Activated CD8-positive, alpha-beta T cell treated with anti-CD3 and anti-CD28 coated beads for 36 hours (primary cell): ENCODE data around the gene SYT5. TPM values are rescaled to one million over a fixed set of nuclear protein-coding genes. Genes with fewer than 3 reads are reported as not detected.
A peak's percentile ranks its signal among the peaks of the same experiment; 100 is the strongest.

ENCODE experiments used
- ATAC-seq: fragments of 200-7000 bp; cut with Tn5 transposase; one replicate; pipeline ENCODE4 v1.10.0; 2021; ENCODE audit warnings: mild to moderate bottlenecking, moderate library complexity
- CTCF ChIA-PET: fragments of 350-600 bp; sonication (Branson Sonifier 250); formaldehyde crosslinking; loops from one replicate; lab custom pipeline; 2021; ENCODE audit warnings: antibody characterized with exemption; lab: Charles Lee
- POLR2A ChIA-PET: fragments of 350-600 bp; sonication (Branson Sonifier 250); formaldehyde crosslinking; loops from one replicate; lab custom pipeline; 2021; ENCODE audit warnings: antibody characterized with exemption; lab: Charles Lee
- DNase-seq: peaks from one replicate; pipeline ENCODE4 v3.0.0-alpha.2; 2020
- H3K27ac Mint-ChIP-seq: one replicate; pipeline ENCODE4 v1.8.0; 2021; ENCODE audit warnings: mild to moderate bottlenecking, mixed read lengths
- H3K27me3 Mint-ChIP-seq: one replicate; pipeline ENCODE4 v1.8.0; 2021; ENCODE audit warnings: mixed read lengths
- H3K36me3 Mint-ChIP-seq: one replicate; pipeline ENCODE4 v1.8.0; 2021; ENCODE audit warnings: low read depth, mixed read lengths
- H3K4me1 Mint-ChIP-seq: one replicate; pipeline ENCODE4 v1.8.0; 2021; ENCODE audit warnings: low read depth, mixed read lengths
- H3K4me3 Mint-ChIP-seq: one replicate; pipeline ENCODE4 v1.8.0; 2021; ENCODE audit warnings: mild to moderate bottlenecking, moderate library complexity, mixed read lengths
- H3K9me3 Mint-ChIP-seq: one replicate; pipeline ENCODE4 v1.8.0; 2021; ENCODE audit warnings: mixed read lengths
- CTCF ChIP-seq: fragments of 200-600 bp; IDR thresholded peaks from one replicate; pipeline ENCODE4 v1.8.0; 2022; ENCODE audit warnings: antibody characterized with exemption, mild to moderate bottlenecking
- intact Hi-C: fragments of 100-400 bp; cut with micrococcal nuclease; formaldehyde crosslinking; loops from one replicate; pipeline ENCODE4 v1.10.0; 2022
- total RNA-seq, 2 experiments: library from RNA; stranded (reverse); gene quantifications; one replicate each; pipeline ENCODE4 v1.2.3, GENCODE V29; 2021

Gene SYT5
- total RNA-seq, 2 experiments from 2014 or later: not detected

GRCh38 chr19:55146078-55146704, 33.9 kb downstream of the SYT5 start:
- ChIA-PET POLR2A (interaction anchor here (0.5 to 0.8 kb wide), 2 partner anchors 43 to 183 kb away, joined by 3 to 4 read pairs; no protein-coding TSS in a partner anchor), CTCF (interaction anchor here (0.7 to 1.4 kb wide), 5 partner anchors 10 to 357 kb away, joined by 3 to 6 read pairs (median 4); partner anchors contain the start of gene PPP1R12C)
- Mint-ChIP-seq H3K4me3 (no peak overlapping the region), H3K9me3 (no peaks in the 10 kb centered on the region), H3K27me3 (peaks cover 48% of the 10 kb centered on the region), H3K4me1 (peaks cover 3% of the 10 kb centered on the region), H3K36me3 (no peaks in the 10 kb centered on the region), H3K27ac (no peak overlapping the region)
- ATAC-seq (peak; percentile 62), DNase-seq (peak; percentile 49)
- intact Hi-C loops: no loop called here
- TF ChIP-seq CTCF: peak; percentile 63

- peaks cover 53% of the 10 kb centered on the region for H3K27me3 Mint-ChIP-seq
- intact Hi-C loops: no loop called here
- H3K9me3 Mint-ChIP-seq: no peaks in the 10 kb centered on the region
- no peak overlapping the region for H3K27ac Mint-ChIP-seq
- no peaks in the 10 kb centered on the region for H3K36me3 Mint-ChIP-seq
- no peak overlapping the region for H3K4me3 Mint-ChIP-seq
- peaks cover 4% of the 10 kb centered on the region for H3K4me1 Mint-ChIP-seq
- POLR2A ChIA-PET: no interaction called here
- no peak for TF ChIP-seq CTCF
- ATAC-seq (no peak), DNase-seq (no peak)
- CTCF ChIA-PET: interaction anchor here (1.4 kb wide), 1 partner anchor 358 kb away, joined by 6 read pairs; no protein-coding TSS in a partner anchor
Measured at GRCh38 chr19:55145232-55145631, 34.9 kb downstream of the SYT5 start.

DNA sequence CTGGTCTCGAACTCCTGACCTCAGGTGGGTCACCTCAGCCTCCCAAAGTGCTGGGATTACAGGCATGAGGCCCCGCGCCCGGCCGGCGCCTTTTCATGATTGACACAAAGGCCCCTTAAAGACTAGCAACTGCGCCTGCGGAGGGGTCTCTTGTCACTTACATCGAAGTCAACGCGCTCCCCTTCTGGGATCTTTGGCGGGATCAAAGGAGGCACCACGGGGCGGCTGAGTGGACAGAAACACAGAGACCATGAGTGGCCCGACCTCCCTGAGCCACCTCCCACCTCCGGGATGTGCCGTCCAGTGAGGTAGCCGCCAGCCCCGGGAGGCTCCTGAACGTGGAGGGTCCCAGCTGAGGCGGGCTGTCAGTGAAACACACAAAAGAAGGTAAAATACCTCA, 38.4 kb downstream of the SYT5 start:
- intact Hi-C loops: no loop called here
- H3K4me1 Mint-ChIP-seq: peaks cover 4% of the 10 kb centered on the region
- H3K4me3 Mint-ChIP-seq: no peak overlapping the region
- no peak overlapping the region for H3K27ac Mint-ChIP-seq
- H3K36me3 Mint-ChIP-seq: no peaks in the 10 kb centered on the region
- no peak for TF ChIP-seq CTCF
- DNase-seq (no peak), ATAC-seq (no peak)
- H3K9me3 Mint-ChIP-seq: no peaks in the 10 kb centered on the region
- ChIA-PET CTCF (interaction anchor here (0.7 to 2.1 kb wide), 14 partner anchors 9 to 491 kb away, joined by 3 to 24 read pairs (median 4); partner anchors contain the start of gene HSPBP1), POLR2A (interaction anchor here (0.7 to 1.4 kb wide), 3 partner anchors 9 to 266 kb away, joined by 3 to 5 read pairs (median 3); partner anchors contain the start of gene UBE2S)
- H3K27me3 Mint-ChIP-seq: peaks cover 41% of the 10 kb centered on the region

DNA sequence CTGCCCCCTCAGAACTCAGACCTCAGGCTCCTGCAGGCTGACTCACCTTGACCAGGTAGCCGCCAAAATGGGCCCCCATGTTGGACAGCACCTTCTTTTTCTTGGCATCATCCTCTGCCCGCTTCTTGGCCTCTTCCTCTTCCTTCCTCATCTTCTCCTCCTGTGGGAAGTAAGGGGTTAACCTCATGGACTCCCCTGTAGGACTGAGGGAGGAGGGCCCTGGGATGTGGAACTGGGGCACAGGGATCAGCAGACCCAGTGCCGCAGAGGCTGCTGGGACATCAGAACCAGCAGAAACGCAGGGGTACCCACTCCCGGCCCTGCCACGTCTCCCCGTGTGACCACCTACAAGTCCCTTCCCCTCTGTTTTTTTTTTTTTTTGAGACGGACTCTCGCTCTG, 42.2 kb downstream of the SYT5 start:
- peaks cover 2% of the 10 kb centered on the region for H3K4me1 Mint-ChIP-seq
- no peak for TF ChIP-seq CTCF
- ChIA-PET POLR2A (no interaction called here), CTCF (no interaction called here)
- intact Hi-C loops: no loop called here
- ATAC-seq: no peak
- DNase-seq: no peak
- no peak overlapping the region for H3K27ac Mint-ChIP-seq
- H3K4me3 Mint-ChIP-seq: no peak overlapping the region
- no peaks in the 10 kb centered on the region for H3K36me3 Mint-ChIP-seq
- H3K9me3 Mint-ChIP-seq: no peaks in the 10 kb centered on the region
- peaks cover 23% of the 10 kb centered on the region for H3K27me3 Mint-ChIP-seq
